GM21390 (cell line): ENCODE data around the gene NT5M.
"Not testable (repeated sequence)": the region's sequence is repeated elsewhere in the genome, so short reads cannot be mapped to it uniquely, and the experiment has no call there.

Experiments
- ATAC-seq: cut with Tn5 transposase; IDR thresholded peaks from one replicate; pipeline ENCODE4 v1.9.1; 2021; ENCODE audit not compliant: unreplicated experiment

The NT5M gene

GRCh38 chr17:17370711-17371110 lies 67.5 kb downstream of the NT5M start:
- ATAC-seq: no peak

GRCh38 chr17:17372856-17373520 lies 69.8 kb downstream of the NT5M start:
- no peak for ATAC-seq

GRCh38 chr17:17375841-17376240 lies 72.7 kb downstream of the NT5M start:
- ATAC-seq: no peak

- no peak for ATAC-seq
Observed at GRCh38 chr17:17376362-17376761, 73.2 kb downstream of the NT5M start.

GRCh38 chr17:17377071-17377967 lies 74.1 kb downstream of the NT5M start:
- no peak for ATAC-seq

DNA sequence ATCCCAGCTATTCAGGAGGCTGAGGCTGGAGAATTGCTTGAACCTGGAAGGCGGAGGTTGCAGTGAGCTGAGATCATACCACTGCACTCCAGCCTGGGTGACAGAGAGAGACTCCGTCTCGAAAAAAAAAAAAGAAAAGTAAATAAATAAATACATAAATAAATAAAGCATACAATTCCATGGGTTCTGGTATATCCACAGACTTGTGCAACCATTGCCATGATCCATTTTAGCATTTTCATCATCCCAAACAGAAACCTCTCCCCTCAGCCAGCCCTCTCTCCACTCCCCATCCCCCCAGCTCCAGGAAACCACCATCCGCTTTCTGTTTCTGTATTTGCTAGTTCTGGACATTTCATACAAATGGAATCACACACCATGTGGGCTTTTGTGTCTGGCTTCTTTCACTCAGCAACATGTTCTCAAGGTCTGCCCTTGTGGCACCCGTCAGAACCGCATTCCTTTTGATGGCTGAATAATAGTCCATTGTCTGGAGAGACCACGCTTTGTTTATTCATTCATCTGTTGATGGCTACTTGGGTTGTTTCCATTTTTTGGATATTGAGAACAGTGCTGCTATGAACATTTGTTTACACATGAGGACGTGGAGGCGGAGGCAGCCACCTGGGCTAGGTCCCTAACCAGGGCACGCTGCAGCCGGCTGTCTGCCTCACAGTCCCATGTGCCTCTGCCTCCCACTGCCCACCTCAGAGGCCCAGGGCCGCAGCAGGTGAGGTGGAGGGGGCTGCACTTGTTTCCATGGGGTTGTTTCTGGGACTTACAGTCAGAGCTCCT lies 76.2 kb downstream of the NT5M start:
- ATAC-seq: no peak

- ATAC-seq: no peak
Observed at GRCh38 chr17:17380145-17380925, 77.2 kb downstream of the NT5M start.

GRCh38 chr17:17381446-17382064 lies 78.4 kb downstream of the NT5M start:
- no peak for ATAC-seq

- ATAC-seq: no peak
Observed at GRCh38 chr17:17382065-17382459, 78.9 kb downstream of the NT5M start.

- no peak for ATAC-seq
Observed at GRCh38 chr17:17382971-17383370, 79.8 kb downstream of the NT5M start.

DNA sequence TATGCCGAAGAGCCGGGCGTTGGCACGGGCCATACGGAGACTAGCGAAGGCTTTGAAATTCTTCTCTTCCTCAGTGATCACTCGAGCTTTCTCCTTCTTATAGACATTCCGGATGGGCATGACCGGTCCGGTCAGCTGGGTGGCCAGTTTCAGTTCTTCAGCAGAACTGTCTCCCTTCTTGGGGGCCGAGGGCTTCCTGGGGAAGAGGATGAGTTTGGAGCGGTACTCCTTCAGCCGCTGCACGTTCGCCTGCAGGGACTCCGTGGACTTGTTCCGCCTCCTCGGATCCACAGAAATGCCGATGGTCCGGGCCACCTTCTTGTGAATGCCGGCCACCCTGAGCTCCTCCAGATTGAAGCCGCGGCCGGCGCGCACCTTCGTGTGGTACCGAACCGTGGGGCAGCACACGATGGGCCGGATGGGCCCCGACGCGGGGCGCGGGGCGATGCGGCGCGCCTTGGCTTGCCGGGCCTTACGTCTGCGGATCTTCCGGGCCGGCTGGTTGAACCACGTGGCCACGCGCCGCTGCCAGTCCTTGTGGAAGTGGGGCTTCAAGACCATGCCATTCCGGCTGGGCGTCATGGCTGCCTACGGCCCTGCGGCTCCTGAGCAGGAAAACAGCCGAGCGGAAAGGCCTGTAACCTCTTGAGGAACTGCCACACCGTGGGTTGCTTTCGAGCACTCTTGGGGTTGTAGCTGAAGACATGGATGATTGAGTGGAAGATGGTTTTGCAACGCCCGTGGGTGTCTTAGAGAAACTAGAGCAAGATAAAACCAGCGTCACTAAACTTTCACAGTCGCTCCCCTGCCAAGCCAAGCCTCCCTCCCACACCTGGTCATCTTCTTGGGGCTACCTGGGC lies 80.5 kb downstream of the NT5M start:
- ATAC-seq: not testable (repeated sequence)

GRCh38 chr17:17384291-17384615 lies 81.1 kb downstream of the NT5M start:
- no peak for ATAC-seq

- no peak for ATAC-seq
Observed at GRCh38 chr17:17384961-17385360, 81.8 kb downstream of the NT5M start.

DNA sequence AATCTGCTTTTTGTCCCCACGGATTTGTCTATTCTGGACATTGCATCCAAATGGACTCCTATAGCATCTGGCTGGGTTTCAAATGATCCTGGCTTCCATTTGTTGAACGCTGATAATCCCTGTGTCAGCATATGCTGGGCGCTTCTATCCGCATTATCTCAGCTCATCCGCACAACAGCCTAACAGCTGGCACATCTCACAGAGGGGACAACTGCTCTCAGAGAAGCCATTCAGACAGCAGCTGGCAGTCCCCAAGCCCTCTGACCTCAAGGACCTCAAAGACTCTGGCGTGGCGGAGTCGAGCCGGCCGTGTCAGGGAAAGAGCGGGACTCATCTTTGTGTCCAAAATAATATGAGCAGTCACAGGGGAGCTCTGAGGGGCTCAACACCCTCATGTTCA lies 82.3 kb downstream of the NT5M start:
- ATAC-seq: no peak

DNA sequence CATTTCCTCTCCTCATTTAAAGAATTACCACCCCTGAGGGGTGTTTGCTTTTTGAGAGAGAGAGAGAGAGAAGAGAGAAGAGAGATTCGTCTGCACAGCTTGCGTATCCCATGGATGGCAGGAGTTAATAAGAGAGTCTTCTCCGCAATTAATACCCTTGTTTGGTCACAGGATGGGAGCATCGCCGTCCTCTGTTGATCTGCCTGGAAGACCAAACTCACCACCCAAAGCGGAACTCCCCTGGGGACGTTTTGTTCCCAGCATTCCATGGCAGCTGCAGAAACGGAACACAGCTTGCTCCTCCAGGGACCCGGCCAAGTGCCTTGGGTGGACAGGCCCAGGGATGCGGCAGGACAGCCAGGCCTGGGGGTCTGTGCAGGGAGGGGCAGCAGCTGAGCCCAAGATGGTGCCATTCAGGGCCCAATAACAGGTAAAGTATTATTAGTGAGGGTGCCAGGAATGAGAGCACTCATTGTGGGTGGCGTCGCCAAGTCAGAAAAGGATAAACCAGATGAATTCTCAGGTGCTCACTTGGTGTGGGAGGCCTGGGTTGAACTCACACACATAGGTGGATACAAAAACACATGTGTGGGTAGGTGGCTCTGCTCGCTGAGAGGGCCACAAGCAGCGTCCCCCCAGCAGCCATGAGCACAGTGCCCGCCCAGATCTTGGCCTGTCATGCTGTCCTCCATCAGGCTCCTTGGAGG lies 83.1 kb downstream of the NT5M start:
- ATAC-seq: no peak

DNA sequence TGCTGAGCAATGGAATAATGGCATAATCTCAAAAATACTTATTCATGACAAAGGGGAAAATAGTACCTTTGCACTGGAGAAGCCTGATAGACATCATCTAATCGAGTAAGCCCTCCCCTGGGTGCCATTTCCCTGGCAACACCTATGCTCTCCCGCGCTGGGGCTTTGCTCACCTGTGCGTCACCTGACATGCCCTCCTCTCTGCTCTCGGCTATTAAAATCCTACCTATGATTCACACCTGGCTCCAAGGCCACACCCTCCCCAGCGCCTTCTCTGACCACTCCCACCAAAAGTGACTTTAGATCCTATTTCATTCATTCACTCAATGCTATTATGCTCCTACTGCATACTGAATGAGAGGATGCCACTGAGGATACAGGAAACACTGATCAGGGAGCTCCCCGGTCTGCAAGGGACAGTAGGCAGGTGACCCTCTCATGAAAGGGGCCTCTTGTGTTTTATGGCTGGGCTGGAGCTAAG lies 83.9 kb downstream of the NT5M start:
- ATAC-seq: no peak

DNA sequence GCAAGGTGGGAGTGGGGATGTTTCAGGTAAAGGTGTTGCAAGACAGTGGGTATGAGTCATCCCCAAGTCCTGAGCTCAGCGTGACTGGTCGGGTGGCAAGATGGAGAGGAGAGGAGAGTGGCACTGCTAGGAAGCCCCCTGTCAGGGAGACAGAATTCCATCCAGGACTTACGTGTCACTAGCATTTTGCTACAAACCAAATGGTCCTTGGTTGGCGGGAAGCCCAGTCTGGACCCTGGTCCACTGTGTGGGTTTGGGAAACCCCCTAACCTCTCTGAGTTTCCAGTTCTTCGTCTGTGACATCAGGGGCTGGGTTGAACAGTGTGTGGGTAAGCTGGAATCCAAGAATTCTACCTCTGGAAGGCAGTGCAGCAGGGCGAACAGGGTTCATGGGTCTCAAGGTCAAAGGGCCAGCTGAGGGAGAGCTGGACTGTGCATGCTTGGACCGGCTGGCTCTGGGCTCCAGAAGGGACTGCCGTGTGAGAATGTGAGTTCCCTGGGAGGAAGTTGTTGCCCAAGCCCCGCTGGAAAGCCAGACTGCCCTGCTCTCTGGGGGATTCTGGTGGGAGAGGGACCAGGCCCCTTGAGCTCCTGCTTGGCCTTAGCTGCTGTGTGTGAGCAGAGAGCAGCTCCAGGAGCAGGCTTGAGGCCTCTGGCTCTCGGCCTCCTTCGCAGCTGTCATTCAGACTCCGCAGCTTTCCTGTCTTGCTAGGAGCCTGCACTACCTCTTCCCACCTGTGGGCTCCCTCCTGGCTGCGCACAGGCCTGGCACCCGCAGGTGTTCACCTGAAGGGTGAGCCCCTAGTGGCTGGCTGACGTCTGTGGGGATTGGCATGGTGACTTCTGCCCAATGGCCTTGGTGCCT lies 84.6 kb downstream of the NT5M start:
- no peak for ATAC-seq
